Measurements from ENCODE around the gene PTPRCAP.
"Not testable (repeated sequence)": the region's sequence is repeated elsewhere in the genome, so short reads cannot be mapped to it uniquely, and the experiment has no call there.

PTPRCAP gene

GRCh38 chr11:67431346-67432249 is 5.9 kb downstream of the PTPRCAP start:
- H3K27ac ChIP-seq, result no peak overlapping the region
- H3K36me3 ChIP-seq (ENCODE audit: insufficient read depth), result no peaks in the 10 kb centered on the region
- no peak overlapping the region for H3K4me3 ChIP-seq (IDR thresholded peaks at IDR 0.05; ENCODE audit: insufficient read depth, low read depth, low read length)
- H3K27me3 ChIP-seq (ENCODE audit: insufficient read depth, low read depth), result no peaks in the 10 kb centered on the region
- TF ChIP-seq CTCF (conservative IDR thresholded peaks at IDR 0.05; ENCODE audit: low read depth, low read length), result no peak
- no peak overlapping the region for H2AFZ ChIP-seq (ENCODE audit: low read depth)
- no peak overlapping the region for H3K9ac ChIP-seq
- no peak overlapping the region for H3K4me2 ChIP-seq
- H3K79me2 ChIP-seq (ENCODE audit: insufficient read depth, low read depth), result peaks cover 19% of the 10 kb centered on the region
- peaks cover 8% of the 10 kb centered on the region for H3K4me1 ChIP-seq (ENCODE audit: low read depth, poor library complexity, severe bottlenecking)
- no peaks in the 10 kb centered on the region for H4K20me1 ChIP-seq (ENCODE audit: insufficient read depth)

- Histone ChIP-seq H3K27ac (no peak overlapping the region), H3K27me3 (ENCODE audit: insufficient read depth, low read depth) (no peaks in the 10 kb centered on the region), H3K36me3 (ENCODE audit: insufficient read depth) (no peaks in the 10 kb centered on the region), H2AFZ (ENCODE audit: low read depth) (no peak overlapping the region), H3K4me2 (no peak overlapping the region; the same call in 1 of the 2 replicates), H3K4me3 (IDR thresholded peaks at IDR 0.05; ENCODE audit: insufficient read depth, low read depth, low read length) (no peak overlapping the region), H3K9ac (no peak overlapping the region), H3K79me2 (ENCODE audit: insufficient read depth, low read depth) (peaks cover 19% of the 10 kb centered on the region), H4K20me1 (ENCODE audit: insufficient read depth) (no peaks in the 10 kb centered on the region), H3K4me1 (ENCODE audit: low read depth, poor library complexity, severe bottlenecking) (peaks cover 8% of the 10 kb centered on the region)
- no peak for TF ChIP-seq CTCF (conservative IDR thresholded peaks at IDR 0.05; ENCODE audit: low read depth, low read length)
Measured at GRCh38 chr11:67429722-67430121, 7.8 kb downstream of the PTPRCAP start.

GRCh38 chr11:67429038-67429668 is 8.3 kb downstream of the PTPRCAP start:
- H3K79me2 ChIP-seq (ENCODE audit: insufficient read depth, low read depth), result peaks cover 19% of the 10 kb centered on the region
- TF ChIP-seq CTCF (conservative IDR thresholded peaks at IDR 0.05; ENCODE audit: low read depth, low read length), result no peak
- no peaks in the 10 kb centered on the region for H3K36me3 ChIP-seq (ENCODE audit: insufficient read depth)
- peak overlapping the region; percentile 71 for H3K4me2 ChIP-seq
- H3K27me3 ChIP-seq (ENCODE audit: insufficient read depth, low read depth), result no peaks in the 10 kb centered on the region
- no peak overlapping the region for H2AFZ ChIP-seq (ENCODE audit: low read depth)
- no peak overlapping the region for H3K4me3 ChIP-seq (IDR thresholded peaks at IDR 0.05; ENCODE audit: insufficient read depth, low read depth, low read length)
- H3K27ac ChIP-seq, result no peak overlapping the region
- no peaks in the 10 kb centered on the region for H4K20me1 ChIP-seq (ENCODE audit: insufficient read depth)
- peak overlapping the region; percentile 77 for H3K9ac ChIP-seq
- H3K4me1 ChIP-seq (ENCODE audit: low read depth, poor library complexity, severe bottlenecking), result peaks cover 8% of the 10 kb centered on the region

GRCh38 chr11:67428052-67429001 is 9.2 kb downstream of the PTPRCAP start, which contains the start of gene RPS6KB2:
RPS6KB2 (plus strand) TSS chr11:67428494; CDS start chr11:67428546, 52 bp downstream.
- H3K4me2 ChIP-seq, result peak within 1 kb of the TSS; percentile 71
- H3K36me3 ChIP-seq (ENCODE audit: insufficient read depth), result no peaks in the 10 kb centered on the region
- H2AFZ ChIP-seq (ENCODE audit: low read depth), result peak within 1 kb of the TSS; percentile 74
- no peak for TF ChIP-seq CTCF (conservative IDR thresholded peaks at IDR 0.05; ENCODE audit: low read depth, low read length)
- no peaks in the 10 kb centered on the region for H3K27me3 ChIP-seq (ENCODE audit: insufficient read depth, low read depth)
- peak within 1 kb of the TSS; percentile 77 for H3K9ac ChIP-seq
- H3K27ac ChIP-seq, result peak within 1 kb of the TSS; percentile 72
- H3K4me3 ChIP-seq (IDR thresholded peaks at IDR 0.05; ENCODE audit: insufficient read depth, low read depth, low read length), result no peak within 1 kb of the TSS
- H3K4me1 ChIP-seq (ENCODE audit: low read depth, poor library complexity, severe bottlenecking), result peaks cover 8% of the 10 kb centered on the region
- H3K79me2 ChIP-seq (ENCODE audit: insufficient read depth, low read depth), result peaks cover 19% of the 10 kb centered on the region
- H4K20me1 ChIP-seq (ENCODE audit: insufficient read depth), result no peaks in the 10 kb centered on the region

GRCh38 chr11:67427364-67427859 is 10.1 kb downstream of the PTPRCAP start:
- Histone ChIP-seq H3K79me2 (ENCODE audit: insufficient read depth, low read depth) (peaks cover 19% of the 10 kb centered on the region), H2AFZ (ENCODE audit: low read depth) (peak overlapping the region; percentile 74), H3K9ac (peak overlapping the region; percentile 77; the same call in 1 of the 2 replicates), H3K27ac (peak overlapping the region; percentile 72), H3K4me2 (peak overlapping the region; percentile 59)
- H4K20me1 ChIP-seq (ENCODE audit: insufficient read depth); H3K4me3 ChIP-seq (IDR thresholded peaks at IDR 0.05; ENCODE audit: insufficient read depth, low read depth, low read length); H3K27me3 ChIP-seq (ENCODE audit: insufficient read depth, low read depth); H3K36me3 ChIP-seq (ENCODE audit: insufficient read depth); H3K4me1 ChIP-seq (ENCODE audit: low read depth, poor library complexity, severe bottlenecking): not testable (repeated sequence)

Measured in KMS-11 (cell line).